K562 treated with DMSO at 1 percent for 48 hours (cell line): ENCODE data around the gene DRD3. TPM values are rescaled to one million over a fixed set of nuclear protein-coding genes. Genes with fewer than 3 reads are reported as not detected.

Experiments used
- total RNA-seq: library from RNA; unstranded; fragments of 300-600 nt; gene quantifications from 2 replicates; pipeline ENCODE4 v1.2.3, GENCODE V29; 2022; ENCODE audit warnings: low replicate concordance; ENCODE audit errors: extremely low read depth

DRD3 gene
- not detected in 2 replicates for total RNA-seq

DNA sequence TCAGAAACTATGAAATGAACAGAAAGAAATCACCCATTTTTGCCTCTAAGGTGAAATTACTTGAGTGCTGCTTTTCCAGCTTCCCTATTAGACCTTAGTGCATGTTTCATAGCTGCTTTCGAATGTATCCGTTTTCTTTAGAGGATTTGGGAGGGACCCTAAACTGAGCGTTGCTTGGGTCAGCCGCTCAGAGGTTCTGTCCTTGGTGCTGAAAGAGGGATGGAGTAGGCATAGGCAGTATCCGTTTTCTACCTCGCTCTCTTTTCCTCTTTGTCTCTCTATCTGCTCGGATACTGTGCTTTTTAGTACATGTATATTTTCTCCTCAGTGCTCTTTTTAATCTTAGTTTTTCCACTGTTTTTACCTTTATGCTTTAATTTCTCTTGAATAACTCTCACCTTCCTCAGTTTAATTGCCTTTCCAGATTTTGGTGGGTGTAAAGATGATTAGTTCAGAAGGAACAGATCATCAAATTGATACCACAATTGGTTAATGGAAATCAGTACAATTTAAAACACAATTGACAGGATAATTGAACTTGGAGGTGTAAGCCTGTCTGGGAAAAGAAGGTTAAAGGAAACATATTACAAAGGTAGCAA is at the start of gene DRD3:
Gene DRD3 (minus strand): TSS at position 283 of the 599 bp plus-strand sequence. CDS start 7,060 bp downstream, outside the sequence.

Other genes with a start within 250 kb of the DRD3 start
- gene ZDHHC23, start 231.0 kb downstream of the DRD3 start, total RNA-seq: not detected in 2 replicates
- not detected in 2 replicates for gene CCDC191, start 122.5 kb downstream of the DRD3 start, total RNA-seq
- not detected in 2 replicates for gene QTRT2, start 122.3 kb downstream of the DRD3 start, total RNA-seq
- not detected in 2 replicates for gene ZNF80, start 58.5 kb upstream of the DRD3 start, total RNA-seq
- not detected in 2 replicates for gene TIGIT, start 115.0 kb upstream of the DRD3 start, total RNA-seq